Gastroesophageal sphincter (tissue), 4 donors: Measurements from ENCODE around the gene CDK11B. TPM values are rescaled to one million over a fixed set of nuclear protein-coding genes. Genes with fewer than 3 reads are reported as not detected.

Experiments used
- ATAC-seq: fragments of 150-250 bp; one replicate; pipeline ENCODE4 v1.9.1; 2016; ENCODE audit warnings: mild to moderate bottlenecking, moderate library complexity
- H3K27ac ChIP-seq, 4 donors: fragments of 200-600 bp; sonication (generic) in 3 of 4; 1 replicate in 3 of 4; 2 replicates in 1 of 4; pipeline ENCODE4 v1.5.1; 2016 to 2019
- H3K27me3 ChIP-seq: fragments of 200-600 bp; sonication (generic); one replicate; pipeline ENCODE4 v1.5.1; 2019
- H3K36me3 ChIP-seq, 2 donors: fragments of 200-600 bp; sonication (generic); one replicate each; pipeline ENCODE4 v1.5.1; 2019; ENCODE audit warnings: control low read depth in 1 of 2
- H3K4me1 ChIP-seq, 3 donors: fragments of 200-600 bp; sonication (generic); 1 replicate in 2 of 3; 2 replicates in 1 of 3; pipeline ENCODE4 v1.5.1; 2016 to 2019; ENCODE audit warnings: control low read depth in 2 of 3
- H3K4me3 ChIP-seq, 2 donors: fragments of 200-600 bp; sonication (generic); one replicate each; pipeline ENCODE4 v1.5.1; 2019; ENCODE audit warnings: mild to moderate bottlenecking in 1 of 2, moderate library complexity in 1 of 2
- H3K9me3 ChIP-seq, 3 donors: fragments of 200-600 bp; sonication (generic); one replicate each; pipeline ENCODE4 v1.5.1; 2017 to 2019; ENCODE audit warnings: control low read depth in 2 of 3
- EP300 ChIP-seq: sonication (generic); formaldehyde crosslinking; IDR thresholded peaks from one replicate; pipeline ENCODE4 v1.6.1; 2017; ENCODE audit warnings: antibody characterized with exemption, mild to moderate bottlenecking
- POLR2A ChIP-seq, 2 donors: fragments of 450-650 bp; IDR thresholded peaks; one replicate each; pipeline ENCODE4 v1.6.1; 2017; ENCODE audit warnings: antibody characterized with exemption in 2 of 2, mild to moderate bottlenecking in 2 of 2, moderate library complexity in 1 of 2
- POLR2AphosphoS5 ChIP-seq: sonication (generic); formaldehyde crosslinking; IDR thresholded peaks from one replicate; pipeline ENCODE4 v1.6.1; 2017; ENCODE audit warnings: antibody characterized with exemption
- WGBS, 2 donors: methylation state at CpG; one replicate each; pipeline ENCODE4 v1.1.5; 2018; ENCODE audit warnings: low coverage in 1 of 2; 5-methylcytosine and 5-hydroxymethylcytosine counted together
- total RNA-seq, 4 donors: library from RNA; depleted of rRNA; stranded (reverse); fragments of >200 nt; gene quantifications; one replicate each; pipeline ENCODE4 v1.1.0, GENCODE V29; 2016
- TF ChIP-seq, protein P1 (sequence below), 4 experiments: fragments of 200-600 bp in 2 of 4; fragments of 450-650 bp in 2 of 4; sonication (generic) in 1 of 4; IDR thresholded peaks; one replicate each; pipeline ENCODE4 v1.5.1; 2017 to 2019; ENCODE audit warnings: antibody characterized with exemption in 4 of 4, mild to moderate bottlenecking in 2 of 4, moderate library complexity in 2 of 4

CDK11B gene
- total RNA-seq, 4 donors from 2014 or later: 19.2 to 59.3 (median 25.4) TPM

DNA sequence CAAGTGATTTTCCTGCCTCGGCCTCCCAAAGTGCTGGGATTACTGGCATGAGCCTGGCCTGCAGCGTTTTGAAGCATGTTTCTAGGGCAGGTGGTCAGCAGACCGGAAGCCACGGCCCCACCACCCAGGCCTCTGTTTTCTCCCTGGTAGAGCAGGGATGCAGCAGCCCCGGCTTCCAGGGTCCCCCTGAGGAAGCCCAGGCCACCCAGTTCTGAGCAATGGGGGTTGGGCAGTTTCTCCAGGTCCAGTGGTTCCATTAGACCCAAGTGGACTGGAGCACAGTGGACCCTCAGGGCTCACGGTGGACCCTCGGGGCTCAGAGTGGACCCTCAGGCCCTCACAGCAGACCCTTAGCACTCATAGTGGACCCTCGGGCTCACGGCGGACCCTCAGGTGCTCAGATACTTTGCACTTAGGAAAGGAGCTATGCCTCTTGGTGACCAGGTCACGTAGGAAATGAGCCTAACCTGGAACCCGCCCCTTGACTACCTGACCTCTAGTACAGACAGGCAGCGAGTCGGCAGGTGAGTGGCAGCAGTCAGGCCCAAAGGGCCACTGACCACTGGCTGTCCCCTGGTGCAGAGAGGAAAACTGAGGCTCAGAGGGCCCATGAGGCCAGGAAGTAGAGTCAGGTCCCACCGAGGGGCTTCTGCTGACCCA, 54.3 kb downstream of the CDK11B start:
- 100% methylated on average over 1 of the region's 15 CpGs; no CpG with 5 or more reads in 1 of the 2 donors for WGBS, 2 donors
- Histone ChIP-seq H3K4me1 (peaks cover 0 to 12% (median 6%) of the 10 kb centered on the region in 3 donors), H3K9me3 (no peaks in the 10 kb centered on the region), H3K36me3 (no peaks in the 10 kb centered on the region), H3K4me3 (no peak overlapping the region), H3K27ac (no peak overlapping the region), H3K27me3 (peaks cover 56% of the 10 kb centered on the region)
- no peak for ATAC-seq
- TF ChIP-seq, protein P1, sequence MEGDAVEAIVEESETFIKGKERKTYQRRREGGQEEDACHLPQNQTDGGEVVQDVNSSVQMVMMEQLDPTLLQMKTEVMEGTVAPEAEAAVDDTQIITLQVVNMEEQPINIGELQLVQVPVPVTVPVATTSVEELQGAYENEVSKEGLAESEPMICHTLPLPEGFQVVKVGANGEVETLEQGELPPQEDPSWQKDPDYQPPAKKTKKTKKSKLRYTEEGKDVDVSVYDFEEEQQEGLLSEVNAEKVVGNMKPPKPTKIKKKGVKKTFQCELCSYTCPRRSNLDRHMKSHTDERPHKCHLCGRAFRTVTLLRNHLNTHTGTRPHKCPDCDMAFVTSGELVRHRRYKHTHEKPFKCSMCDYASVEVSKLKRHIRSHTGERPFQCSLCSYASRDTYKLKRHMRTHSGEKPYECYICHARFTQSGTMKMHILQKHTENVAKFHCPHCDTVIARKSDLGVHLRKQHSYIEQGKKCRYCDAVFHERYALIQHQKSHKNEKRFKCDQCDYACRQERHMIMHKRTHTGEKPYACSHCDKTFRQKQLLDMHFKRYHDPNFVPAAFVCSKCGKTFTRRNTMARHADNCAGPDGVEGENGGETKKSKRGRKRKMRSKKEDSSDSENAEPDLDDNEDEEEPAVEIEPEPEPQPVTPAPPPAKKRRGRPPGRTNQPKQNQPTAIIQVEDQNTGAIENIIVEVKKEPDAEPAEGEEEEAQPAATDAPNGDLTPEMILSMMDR (IDR thresholded peaks at IDR 0.05): no peak
- TF ChIP-seq EP300 (no peak), POLR2A (IDR thresholded peaks at IDR 0.05) (no peak), POLR2AphosphoS5 (no peak)

DNA sequence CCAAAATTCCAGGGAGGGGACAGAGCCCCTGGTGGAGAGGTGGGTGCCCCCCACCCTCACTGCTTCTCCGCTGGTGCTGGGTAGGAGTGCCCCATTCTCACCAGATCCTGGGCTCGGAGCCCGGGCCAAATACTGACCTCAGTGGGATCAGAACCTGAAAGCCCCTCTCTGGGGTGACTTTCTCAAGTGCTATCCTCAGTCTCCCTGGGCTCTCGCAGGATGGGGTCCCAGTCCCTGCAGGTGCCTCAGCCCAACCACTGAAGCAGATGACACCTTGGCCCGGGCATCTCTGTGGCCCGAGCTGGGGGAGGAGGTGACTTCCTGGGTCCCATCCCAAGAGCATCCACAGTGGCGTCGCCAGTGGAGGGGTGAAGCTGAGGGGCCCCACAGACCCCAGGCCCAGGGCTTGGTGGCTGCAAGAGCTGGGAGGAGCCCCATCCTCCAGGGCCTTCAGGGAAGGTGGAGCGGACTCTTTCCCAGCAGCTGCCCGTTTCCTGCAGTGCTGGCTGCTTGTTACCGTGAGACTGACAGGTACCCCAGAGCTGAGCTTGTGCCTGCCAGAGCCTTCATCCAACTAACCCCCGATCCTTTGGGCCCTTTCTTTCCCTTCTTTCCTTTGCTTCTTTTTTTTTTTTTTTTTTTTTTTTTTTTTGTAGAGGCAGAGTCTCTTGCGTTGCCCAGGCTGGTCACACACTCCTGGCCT, 55.0 kb downstream of the CDK11B start:
- TF ChIP-seq POLR2AphosphoS5 (no peak), EP300 (no peak), POLR2A (IDR thresholded peaks at IDR 0.05) (no peak)
- TF ChIP-seq, protein P1 (IDR thresholded peaks at IDR 0.05): no peak
- H3K4me3 ChIP-seq: no peak overlapping the region
- no peak for ATAC-seq
- no peaks in the 10 kb centered on the region for H3K36me3 ChIP-seq
- no peak overlapping the region for H3K27ac ChIP-seq
- peaks cover 0 to 19% (median 11%) of the 10 kb centered on the region in 3 donors for H3K4me1 ChIP-seq
- 54% methylated on average over 5 of the region's 13 CpGs; no CpG with 5 or more reads in 1 of the 2 donors for WGBS, 2 donors
- peaks cover 63% of the 10 kb centered on the region for H3K27me3 ChIP-seq
- no peaks in the 10 kb centered on the region for H3K9me3 ChIP-seq

DNA sequence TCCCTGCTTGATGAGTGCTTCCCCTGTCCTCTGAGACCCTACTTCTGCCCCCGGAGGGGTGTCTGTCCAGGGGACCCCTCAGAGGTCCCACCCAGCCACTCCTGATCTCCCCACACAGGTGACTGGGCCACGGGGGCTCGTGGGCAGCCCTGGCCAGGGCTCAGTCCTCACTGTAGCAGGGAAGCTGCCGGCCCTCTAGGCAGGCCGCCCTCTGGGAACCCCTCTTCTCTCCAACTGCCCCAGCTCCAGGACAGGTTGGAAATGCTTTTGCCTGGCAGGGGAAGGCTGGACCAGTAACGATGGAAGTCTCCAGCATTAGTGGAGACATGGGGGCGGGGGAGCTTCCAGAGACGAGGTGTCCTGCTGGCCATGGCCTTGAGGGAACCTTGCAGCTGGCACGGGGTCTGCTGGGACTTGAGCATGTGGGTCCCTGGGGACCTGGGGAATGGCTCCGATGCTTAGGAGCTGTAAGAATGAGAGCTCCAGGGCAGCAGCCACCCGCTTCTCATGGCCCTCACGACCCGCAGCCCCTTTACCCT, 55.8 kb downstream of the CDK11B start:
- H3K4me3 ChIP-seq: no peak overlapping the region
- no peaks in the 10 kb centered on the region for H3K9me3 ChIP-seq
- no peak for ATAC-seq
- no peak for TF ChIP-seq POLR2A (IDR thresholded peaks at IDR 0.05)
- no peak for TF ChIP-seq POLR2AphosphoS5
- TF ChIP-seq, protein P1 (IDR thresholded peaks at IDR 0.05): no peak
- TF ChIP-seq EP300: no peak
- peaks cover 71% of the 10 kb centered on the region for H3K27me3 ChIP-seq
- no peaks in the 10 kb centered on the region for H3K36me3 ChIP-seq
- peaks cover 0 to 22% (median 11%) of the 10 kb centered on the region in 3 donors for H3K4me1 ChIP-seq
- no CpG with 5 or more reads among the region's 13 CpGs for WGBS, 2 donors
- H3K27ac ChIP-seq: no peak overlapping the region

DNA sequence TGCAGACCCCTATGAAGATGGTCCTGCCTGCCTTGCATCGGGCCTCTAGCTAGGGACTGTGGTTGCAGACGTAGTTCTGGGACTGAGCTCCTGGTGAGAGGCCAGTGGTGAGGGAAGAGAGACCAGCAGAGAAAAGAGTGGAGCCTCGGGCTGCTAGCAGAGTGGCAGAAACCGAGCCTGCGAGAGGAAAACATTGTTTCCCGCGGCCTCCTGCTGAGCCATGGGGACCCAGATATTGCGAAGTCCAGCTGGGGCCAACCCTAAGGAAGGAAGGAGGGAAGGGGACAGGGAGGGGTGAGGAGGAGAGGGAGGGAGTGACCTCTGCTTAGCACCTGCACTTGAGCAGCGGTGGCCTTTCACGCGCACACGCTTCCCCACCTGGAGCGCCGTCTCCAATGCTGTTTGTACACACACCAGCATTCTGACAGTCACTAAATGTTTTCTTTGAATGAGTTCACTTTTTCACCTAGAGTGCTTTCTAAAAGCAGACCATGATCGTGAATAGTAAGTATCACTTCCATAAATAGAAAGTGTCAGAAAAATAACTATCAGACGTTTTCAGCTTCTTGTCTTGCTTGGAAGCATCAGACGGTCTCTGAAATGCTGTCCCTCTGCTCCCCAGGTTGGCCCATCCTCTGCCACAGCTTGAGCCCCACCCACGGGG, 56.4 kb downstream of the CDK11B start:
- H3K27me3 ChIP-seq: peaks cover 77% of the 10 kb centered on the region
- no peak overlapping the region for H3K4me3 ChIP-seq
- no peak for ATAC-seq
- no peaks in the 10 kb centered on the region for H3K9me3 ChIP-seq
- TF ChIP-seq POLR2AphosphoS5 (no peak), EP300 (no peak)
- TF ChIP-seq, protein P1 (IDR thresholded peaks at IDR 0.05): no peak
- H3K4me1 ChIP-seq: peaks cover 0 to 28% (median 11%) of the 10 kb centered on the region in 3 donors
- WGBS, 2 donors: 39 to 58% methylated on average over 9 to 11 of the region's 18 CpGs
- no peak overlapping the region for H3K27ac ChIP-seq
- H3K36me3 ChIP-seq: no peaks in the 10 kb centered on the region
